Activated naive CD4-positive, alpha-beta T cell treated with anti-CD3 and anti-CD28 coated beads, Interleukin-2, amount 50 U/mL, for 72 hours (primary cell): ENCODE measurements around the gene RASA2. TPM values are rescaled to one million over a fixed set of nuclear protein-coding genes. Genes with fewer than 3 reads are reported as not detected.

ENCODE experiments used
- ATAC-seq, 2 donors: fragments of 150-1000 bp; cut with Tn5 transposase; 2 replicates each; pipeline ENCODE4 v1.10.0; 2021; ENCODE audit warnings: mild to moderate bottlenecking in 2 of 2, moderate library complexity in 2 of 2
- DNase-seq, 2 donors: peaks; one replicate each; pipeline ENCODE4 v3.0.0; 2021 to 2022; ENCODE audit warnings: low spot score in 2 of 2
- H3K27ac Mint-ChIP-seq, 2 donors: one replicate each; pipeline ENCODE4 v1.8.0; 2022; ENCODE audit warnings: mild to moderate bottlenecking in 2 of 2, mixed read lengths in 2 of 2
- H3K36me3 Mint-ChIP-seq, 2 donors: one replicate each; pipeline ENCODE4 v1.8.0; 2022; ENCODE audit warnings: mixed read lengths in 2 of 2
- H3K9me3 Mint-ChIP-seq, 2 donors: one replicate each; pipeline ENCODE4 v1.8.0; 2022; ENCODE audit warnings: mixed read lengths in 2 of 2
- total RNA-seq, 2 donors: library from RNA; stranded (reverse); gene quantifications; one replicate each; pipeline ENCODE4 v1.2.3, GENCODE V29; 2022

The RASA2 gene
- total RNA-seq, 2 donors from 2014 or later, result 27.1 to 31.1 TPM

GRCh38 chr3:141452773-141453172 lies 34.1 kb upstream of the RASA2 start:
- ATAC-seq (no peak), DNase-seq (no peak)
- Mint-ChIP-seq H3K27ac (no peak overlapping the region), H3K36me3 (no peaks in the 10 kb centered on the region), H3K9me3 (no peaks in the 10 kb centered on the region)

- Mint-ChIP-seq H3K36me3 (no peaks in the 10 kb centered on the region), H3K27ac (peak overlapping the region in 1 of 2 donors; percentile 21), H3K9me3 (no peaks in the 10 kb centered on the region)
- no peak for ATAC-seq
- no peak for DNase-seq
Observed at GRCh38 chr3:141454054-141454453, 32.8 kb upstream of the RASA2 start.

- ATAC-seq (peak; percentile 83 to 90), DNase-seq (peak in 1 of 2 donors; percentile 23)
- Mint-ChIP-seq H3K27ac (peak overlapping the region in 1 of 2 donors; percentile 21), H3K36me3 (no peaks in the 10 kb centered on the region), H3K9me3 (no peaks in the 10 kb centered on the region)
Observed at GRCh38 chr3:141454906-141455602, 31.8 kb upstream of the RASA2 start.

- Mint-ChIP-seq H3K36me3 (no peaks in the 10 kb centered on the region), H3K27ac (no peak overlapping the region), H3K9me3 (no peaks in the 10 kb centered on the region)
- ATAC-seq (no peak), DNase-seq (no peak)
Observed at GRCh38 chr3:141455603-141456300, 31.1 kb upstream of the RASA2 start.

GRCh38 chr3:141456301-141456625 lies 30.6 kb upstream of the RASA2 start:
- Mint-ChIP-seq H3K27ac (no peak overlapping the region), H3K36me3 (no peaks in the 10 kb centered on the region), H3K9me3 (no peaks in the 10 kb centered on the region)
- DNase-seq, result no peak
- ATAC-seq, result no peak

- Mint-ChIP-seq H3K9me3 (no peaks in the 10 kb centered on the region), H3K36me3 (no peaks in the 10 kb centered on the region), H3K27ac (no peak overlapping the region)
- ATAC-seq, result no peak
- no peak for DNase-seq
Observed at GRCh38 chr3:141457624-141458236, 29.1 kb upstream of the RASA2 start.

- peaks cover 0 to 5% of the 10 kb centered on the region in 2 donors for H3K9me3 Mint-ChIP-seq
- H3K27ac Mint-ChIP-seq, result no peak overlapping the region
- ATAC-seq (no peak), DNase-seq (no peak)
- peaks cover 0 to 6% of the 10 kb centered on the region in 2 donors for H3K36me3 Mint-ChIP-seq
Observed at GRCh38 chr3:141459008-141459407, 27.8 kb upstream of the RASA2 start.

GRCh38 chr3:141460097-141460704 lies 26.6 kb upstream of the RASA2 start:
- peak overlapping the region in 1 of 2 donors; percentile 30 for H3K27ac Mint-ChIP-seq
- DNase-seq (peak; percentile 78 to 93), ATAC-seq (peak; percentile 99 to 100)
- H3K36me3 Mint-ChIP-seq, result peaks cover 0 to 16% of the 10 kb centered on the region in 2 donors
- peaks cover 5 to 10% of the 10 kb centered on the region in 2 donors for H3K9me3 Mint-ChIP-seq

- Mint-ChIP-seq H3K36me3 (peaks cover 0 to 20% of the 10 kb centered on the region in 2 donors), H3K27ac (no peak overlapping the region), H3K9me3 (peaks cover 5 to 10% of the 10 kb centered on the region in 2 donors)
- ATAC-seq, result no peak
- DNase-seq, result no peak
Observed at GRCh38 chr3:141462176-141462859, 24.5 kb upstream of the RASA2 start.

- Mint-ChIP-seq H3K9me3 (peaks cover 5 to 10% of the 10 kb centered on the region in 2 donors), H3K27ac (no peak overlapping the region), H3K36me3 (peaks cover 0 to 20% of the 10 kb centered on the region in 2 donors)
- DNase-seq (no peak), ATAC-seq (no peak)
Observed at GRCh38 chr3:141465221-141465620, 21.6 kb upstream of the RASA2 start.

- H3K27ac Mint-ChIP-seq, result no peak overlapping the region
- H3K9me3 Mint-ChIP-seq, result peaks cover 5 to 10% of the 10 kb centered on the region in 2 donors
- H3K36me3 Mint-ChIP-seq, result peaks cover 0 to 20% of the 10 kb centered on the region in 2 donors
- ATAC-seq (no peak), DNase-seq (no peak)
Observed at GRCh38 chr3:141466633-141467169, 20.1 kb upstream of the RASA2 start.

GRCh38 chr3:141469720-141470119 lies 17.1 kb upstream of the RASA2 start:
- Mint-ChIP-seq H3K36me3 (peaks cover 0 to 8% of the 10 kb centered on the region in 2 donors), H3K9me3 (no peaks in the 10 kb centered on the region), H3K27ac (no peak overlapping the region)
- DNase-seq, result no peak
- no peak for ATAC-seq

- Mint-ChIP-seq H3K27ac (no peak overlapping the region), H3K36me3 (no peaks in the 10 kb centered on the region), H3K9me3 (no peaks in the 10 kb centered on the region)
- ATAC-seq (no peak), DNase-seq (no peak)
Observed at GRCh38 chr3:141471160-141471559, 15.7 kb upstream of the RASA2 start.

GRCh38 chr3:141476033-141476432 lies 10.8 kb upstream of the RASA2 start:
- DNase-seq (no peak), ATAC-seq (peak in 1 of 2 donors; percentile 72)
- Mint-ChIP-seq H3K27ac (peak overlapping the region in 1 of 2 donors; percentile 57), H3K9me3 (no peaks in the 10 kb centered on the region), H3K36me3 (no peaks in the 10 kb centered on the region)

GRCh38 chr3:141477224-141477623 lies 9.6 kb upstream of the RASA2 start:
- no peaks in the 10 kb centered on the region for H3K36me3 Mint-ChIP-seq
- DNase-seq (no peak), ATAC-seq (peak; percentile 70 to 82)
- peak overlapping the region in 1 of 2 donors; percentile 57 for H3K27ac Mint-ChIP-seq
- no peaks in the 10 kb centered on the region for H3K9me3 Mint-ChIP-seq

GRCh38 chr3:141478139-141478538 lies 8.7 kb upstream of the RASA2 start:
- Mint-ChIP-seq H3K36me3 (peaks cover 0 to under 1% of the 10 kb centered on the region in 2 donors), H3K9me3 (no peaks in the 10 kb centered on the region), H3K27ac (no peak overlapping the region)
- no peak for DNase-seq
- no peak for ATAC-seq
